Natural killer cell (primary cell): ENCODE results near the gene RSPRY1. TPM values are rescaled to one million over a fixed set of nuclear protein-coding genes. Genes with fewer than 3 reads are reported as not detected.

Source experiments
- ATAC-seq, 3 donors: fragments of 150-1000 bp in 2 of 3; fragments of 200-7000 bp in 1 of 3; cut with Tn5 transposase; 1 replicate in 1 of 3; 2 replicates in 2 of 3; pipeline ENCODE4 v1.10.0; 2021; ENCODE audit warnings: mild to moderate bottlenecking in 2 of 3, moderate library complexity in 2 of 3
- DNase-seq, 2 donors: peaks; one replicate each; pipeline versions ENCODE4 v3.0.0 to v3.0.0-alpha.2; 2013 to 2021; ENCODE audit warnings: mixed read lengths in 1 of 2
- H3K27ac ChIP-seq: one replicate; pipeline ENCODE4 v1.5.1; 2013; ENCODE audit warnings: mild to moderate bottlenecking, low read length
- H3K27me3 ChIP-seq: one replicate; pipeline ENCODE4 v1.6.1; 2013; ENCODE audit warnings: low read length; ENCODE audit not compliant: control insufficient read depth, insufficient read depth
- H3K36me3 ChIP-seq: one replicate; pipeline ENCODE4 v1.6.1; 2013; ENCODE audit warnings: low read length; ENCODE audit not compliant: control insufficient read depth, insufficient read depth
- H3K4me1 ChIP-seq: one replicate; pipeline ENCODE4 v1.6.1; 2013; ENCODE audit warnings: low read length; ENCODE audit not compliant: control insufficient read depth, insufficient read depth
- H3K4me3 ChIP-seq: one replicate; pipeline ENCODE4 v1.5.1; 2013; ENCODE audit warnings: low read length
- H3K9me3 ChIP-seq: one replicate; pipeline ENCODE4 v1.6.1; 2013; ENCODE audit warnings: low read length; ENCODE audit not compliant: control insufficient read depth, insufficient read depth
- H3K27ac Mint-ChIP-seq, 2 donors: one replicate each; pipeline ENCODE4 v1.8.0; 2022; ENCODE audit warnings: mild to moderate bottlenecking in 2 of 2, mixed read lengths in 2 of 2, moderate library complexity in 1 of 2
- H3K27me3 Mint-ChIP-seq, 2 donors: one replicate each; pipeline ENCODE4 v1.8.0; 2022; ENCODE audit warnings: low read depth in 2 of 2, mixed read lengths in 2 of 2
- H3K36me3 Mint-ChIP-seq: one replicate; pipeline ENCODE4 v1.8.0; 2022; ENCODE audit warnings: mixed read lengths
- H3K4me1 Mint-ChIP-seq, 2 donors: one replicate each; pipeline ENCODE4 v1.8.0; 2022; ENCODE audit warnings: mixed read lengths in 2 of 2
- H3K4me3 Mint-ChIP-seq: one replicate; pipeline ENCODE4 v1.8.0; 2022; ENCODE audit warnings: mild to moderate bottlenecking, moderate library complexity, mixed read lengths
- H3K9me3 Mint-ChIP-seq, 2 donors: one replicate each; pipeline ENCODE4 v1.8.0; 2022; ENCODE audit warnings: mixed read lengths in 2 of 2
- WGBS: methylation state at CpG from one replicate; pipeline ENCODE4 v1.1.7; 2013; ENCODE audit warnings: missing lambda C conversion rate; ENCODE audit not compliant: insufficient coverage; 5-methylcytosine and 5-hydroxymethylcytosine counted together
- intact Hi-C: fragments of 100-400 bp; cut with micrococcal nuclease; formaldehyde crosslinking; loops from one replicate; pipeline ENCODE4 v1.14.2; 2022
- total RNA-seq, 4 donors: library from RNA; stranded (reverse); fragments of 120-200 nt in 1 of 4; gene quantifications; one replicate each; pipeline versions ENCODE4 v1.2.3 to v1.2.4, GENCODE V29; 2013 to 2022
- TF ChIP-seq, protein P1 (sequence below): fragments of 200-600 bp; IDR thresholded peaks from one replicate; pipeline ENCODE4 v1.8.0; 2022; ENCODE audit warnings: antibody characterized with exemption

Gene RSPRY1
- total RNA-seq, 3 donors from 2014 or later (not counting 1 experiment from before 2014, with no cell fraction given) = 22.6 to 26.6 (median 23.4) TPM

DNA sequence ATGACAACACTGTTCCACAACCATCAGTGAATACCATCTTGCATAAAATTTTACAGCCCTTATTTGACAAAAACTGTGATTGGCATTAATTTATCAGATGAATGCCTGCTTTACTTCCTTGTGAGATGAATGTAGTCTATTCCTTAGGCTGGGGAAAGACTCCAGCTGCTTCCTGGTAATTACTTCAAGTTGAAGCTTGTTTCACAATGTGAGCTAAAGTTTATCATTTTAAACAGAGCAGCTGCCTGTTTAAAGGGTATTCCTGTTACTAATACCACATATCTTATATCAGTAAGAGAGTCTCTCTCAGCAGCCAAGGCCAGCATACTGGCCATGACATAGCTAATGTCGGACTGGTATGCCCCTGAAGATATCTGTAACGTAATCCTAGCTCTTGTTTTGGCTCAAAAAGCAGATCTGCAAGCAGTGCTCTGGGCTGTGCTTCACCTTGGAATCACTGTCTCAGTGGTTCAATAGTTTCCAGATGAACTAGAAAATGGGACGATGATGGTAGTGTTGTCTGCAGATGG, 45.8 kb downstream of the RSPRY1 start:
- Mint-ChIP-seq H3K27me3 (no peaks in the 10 kb centered on the region), H3K4me1 (no peaks in the 10 kb centered on the region), H3K9me3 (no peaks in the 10 kb centered on the region), H3K36me3 (peaks cover 53% of the 10 kb centered on the region), H3K4me3 (no peak overlapping the region), H3K27ac (no peak overlapping the region)
- 97% methylated on average over 3 of the region's 3 CpGs for WGBS
- intact Hi-C loops = no loop called here
- H3K9me3 ChIP-seq = no peaks in the 10 kb centered on the region
- no peak overlapping the region for H3K27ac ChIP-seq
- TF ChIP-seq, protein P1, sequence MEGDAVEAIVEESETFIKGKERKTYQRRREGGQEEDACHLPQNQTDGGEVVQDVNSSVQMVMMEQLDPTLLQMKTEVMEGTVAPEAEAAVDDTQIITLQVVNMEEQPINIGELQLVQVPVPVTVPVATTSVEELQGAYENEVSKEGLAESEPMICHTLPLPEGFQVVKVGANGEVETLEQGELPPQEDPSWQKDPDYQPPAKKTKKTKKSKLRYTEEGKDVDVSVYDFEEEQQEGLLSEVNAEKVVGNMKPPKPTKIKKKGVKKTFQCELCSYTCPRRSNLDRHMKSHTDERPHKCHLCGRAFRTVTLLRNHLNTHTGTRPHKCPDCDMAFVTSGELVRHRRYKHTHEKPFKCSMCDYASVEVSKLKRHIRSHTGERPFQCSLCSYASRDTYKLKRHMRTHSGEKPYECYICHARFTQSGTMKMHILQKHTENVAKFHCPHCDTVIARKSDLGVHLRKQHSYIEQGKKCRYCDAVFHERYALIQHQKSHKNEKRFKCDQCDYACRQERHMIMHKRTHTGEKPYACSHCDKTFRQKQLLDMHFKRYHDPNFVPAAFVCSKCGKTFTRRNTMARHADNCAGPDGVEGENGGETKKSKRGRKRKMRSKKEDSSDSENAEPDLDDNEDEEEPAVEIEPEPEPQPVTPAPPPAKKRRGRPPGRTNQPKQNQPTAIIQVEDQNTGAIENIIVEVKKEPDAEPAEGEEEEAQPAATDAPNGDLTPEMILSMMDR = no peak
- ATAC-seq (no peak), DNase-seq (no peak)
- H3K27me3 ChIP-seq = no peaks in the 10 kb centered on the region
- H3K4me1 ChIP-seq = no peaks in the 10 kb centered on the region
- H3K36me3 ChIP-seq = peaks cover 70% of the 10 kb centered on the region
- H3K4me3 ChIP-seq = no peak overlapping the region

DNA sequence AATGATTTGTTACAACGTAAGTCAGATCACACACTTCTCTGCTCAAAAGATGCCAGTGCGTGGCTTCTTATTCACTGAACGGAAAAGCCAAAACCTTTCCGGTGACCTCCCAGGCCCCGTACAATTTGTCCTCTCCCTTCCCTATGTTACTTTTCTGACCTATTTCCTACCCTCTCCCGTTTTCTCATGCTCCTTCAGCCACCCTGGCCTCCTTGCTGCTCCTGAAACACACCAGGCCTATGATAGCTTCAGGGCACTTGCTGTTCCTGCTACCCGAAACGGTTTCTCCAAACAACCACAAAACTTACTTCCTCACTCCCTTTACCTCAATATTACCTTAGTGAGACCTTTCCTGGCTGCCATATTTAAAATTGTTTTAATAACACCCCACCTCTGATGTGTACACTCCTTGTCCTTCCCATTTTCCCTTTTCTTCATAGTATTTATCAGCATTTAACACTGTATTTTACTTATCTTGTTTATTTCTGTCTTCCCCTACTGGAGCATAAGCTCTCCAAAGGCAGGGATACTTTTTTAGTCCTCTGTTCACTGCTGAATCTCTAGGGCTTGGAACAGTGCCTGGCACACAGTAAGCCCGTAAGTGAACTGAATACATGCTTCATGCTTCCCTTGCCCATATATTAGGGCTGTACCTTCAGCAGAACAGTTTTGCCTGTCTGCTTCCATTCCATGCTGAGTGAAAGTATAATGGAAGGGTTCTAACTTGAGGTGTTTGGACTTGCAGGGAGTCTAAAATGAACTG, 48.0 kb downstream of the RSPRY1 start:
- WGBS = 95% methylated on average over 9 of the region's 9 CpGs
- Mint-ChIP-seq H3K27me3 (no peaks in the 10 kb centered on the region), H3K36me3 (peaks cover 47% of the 10 kb centered on the region), H3K4me3 (no peak overlapping the region), H3K9me3 (no peaks in the 10 kb centered on the region), H3K4me1 (no peaks in the 10 kb centered on the region), H3K27ac (no peak overlapping the region)
- Histone ChIP-seq H3K9me3 (no peaks in the 10 kb centered on the region), H3K27me3 (no peaks in the 10 kb centered on the region), H3K4me1 (no peaks in the 10 kb centered on the region), H3K36me3 (peaks cover 57% of the 10 kb centered on the region), H3K4me3 (no peak overlapping the region), H3K27ac (no peak overlapping the region)
- no peak for DNase-seq
- TF ChIP-seq, protein P1 = no peak
- no peak for ATAC-seq
- intact Hi-C loops = no loop called here

DNA sequence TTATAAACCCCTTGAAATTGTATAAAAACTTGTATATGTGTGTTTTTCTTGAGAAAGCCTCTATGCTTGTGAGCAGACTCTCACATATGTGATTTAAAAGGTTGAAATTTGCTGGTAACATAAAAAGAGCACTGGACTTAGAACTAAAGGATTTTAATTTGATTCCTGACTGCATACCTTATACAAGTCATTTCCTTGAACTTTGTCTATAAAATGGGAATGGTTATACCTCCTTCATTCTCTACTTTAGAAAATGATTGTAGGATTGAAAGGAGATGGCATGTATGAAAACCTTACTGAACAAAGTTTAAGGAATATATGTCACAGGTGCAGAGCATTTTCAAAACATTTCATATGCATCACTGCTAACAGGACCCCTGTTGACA, 48.6 kb downstream of the RSPRY1 start:
- H3K9me3 Mint-ChIP-seq = no peaks in the 10 kb centered on the region
- H3K4me1 ChIP-seq = no peaks in the 10 kb centered on the region
- H3K9me3 ChIP-seq = no peaks in the 10 kb centered on the region
- no peak overlapping the region for H3K27ac ChIP-seq
- H3K27ac Mint-ChIP-seq = no peak overlapping the region
- DNase-seq (no peak), ATAC-seq (no peak)
- H3K4me3 Mint-ChIP-seq = no peak overlapping the region
- H3K27me3 Mint-ChIP-seq = no peaks in the 10 kb centered on the region
- TF ChIP-seq, protein P1 = no peak
- no peaks in the 10 kb centered on the region for H3K27me3 ChIP-seq
- no peaks in the 10 kb centered on the region for H3K4me1 Mint-ChIP-seq
- intact Hi-C loops = no loop called here
- H3K36me3 ChIP-seq = peaks cover 59% of the 10 kb centered on the region
- H3K36me3 Mint-ChIP-seq = peaks cover 47% of the 10 kb centered on the region
- no peak overlapping the region for H3K4me3 ChIP-seq
